SK-N-MC (cell line): ENCODE data around the gene DNAH6.

Experiments
- EZH2 ChIP-seq: fragments of 200-600 bp; sonication (generic); IDR thresholded peaks from one replicate; pipeline ENCODE4 v1.6.1; 2017; ENCODE audit warnings: antibody characterized with exemption
- FOXP2 ChIP-seq: optimal IDR thresholded peaks from 2 replicates; pipeline ENCODE3; 2011; ENCODE audit warnings: mild to moderate bottlenecking, moderate library complexity; ENCODE audit not compliant: insufficient read depth; ENCODE audit errors: extremely low read length, control extremely low read depth
- POLR2AphosphoS5 ChIP-seq: IDR thresholded peaks from 2 replicates; pipeline ENCODE4 v1.6.1; 2012; ENCODE audit warnings: mild to moderate bottlenecking, low read depth, low read length, borderline replicate concordance

DNA sequence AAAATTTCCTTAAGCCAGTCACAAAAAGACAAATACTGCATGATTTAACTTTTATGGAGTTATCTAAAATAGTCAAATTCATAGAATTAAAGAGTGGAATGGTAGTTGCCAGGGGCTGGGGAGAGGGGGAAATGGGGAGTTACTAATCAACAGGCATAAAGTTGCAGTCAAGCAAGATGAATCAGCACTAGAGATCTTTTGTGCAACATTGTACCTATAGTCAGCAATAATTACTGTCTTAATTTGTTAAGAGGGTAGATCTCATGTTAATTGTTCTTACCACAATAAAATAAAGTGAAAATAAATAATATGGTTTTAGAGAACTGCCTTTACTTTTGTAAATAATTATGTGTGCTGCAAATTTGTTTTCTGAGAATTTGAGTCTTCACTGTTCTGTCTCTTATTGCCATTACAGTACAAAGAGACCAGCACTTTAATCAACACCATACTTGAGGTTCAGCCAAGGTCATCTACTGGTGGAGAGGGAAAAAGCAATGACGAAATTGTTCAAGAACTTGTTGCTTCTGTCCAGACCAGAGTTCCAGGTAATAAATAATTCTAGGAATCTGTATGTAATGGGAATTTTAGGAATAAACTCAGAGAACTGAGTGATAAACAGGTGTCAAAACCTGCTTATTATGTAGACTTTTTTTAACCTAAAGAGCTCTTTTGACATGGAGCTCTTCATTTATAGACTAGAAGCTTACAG lies 289.1 kb downstream of the DNAH6 start:
- TF ChIP-seq POLR2AphosphoS5 (no peak), EZH2 (no peak), FOXP2 (no peak)
